DLD1 (cell line): ENCODE measurements around the gene CETN3.
"Not testable (repeated sequence)": the region's sequence is repeated elsewhere in the genome, so short reads cannot be mapped to it uniquely, and the experiment has no call there.

Source experiments
- in situ Hi-C: cut with HindIII; loops from 2 replicates; pipeline ENCODE4 v1.10.0; 2017; ENCODE audit warnings: low sequenced_read_pairs

The CETN3 gene

GRCh38 chr5:90384389-90384788 lies 25.2 kb downstream of the CETN3 start:
- in situ Hi-C loops: no loop called here

GRCh38 chr5:90383903-90384302 lies 25.7 kb downstream of the CETN3 start:
- in situ Hi-C loops: no loop called here

GRCh38 chr5:90381213-90381929 lies 28.2 kb downstream of the CETN3 start:
- in situ Hi-C loops: no loop called here

GRCh38 chr5:90379652-90380051 lies 29.9 kb downstream of the CETN3 start:
- in situ Hi-C loops: no loop called here

- in situ Hi-C loops: no loop called here
Measured at GRCh38 chr5:90378752-90379151, 30.8 kb downstream of the CETN3 start.

- in situ Hi-C loops: not testable (repeated sequence)
Measured at GRCh38 chr5:90371269-90371668, 38.3 kb downstream of the CETN3 start.

- in situ Hi-C loops: no loop called here
Measured at GRCh38 chr5:90368454-90369246, 40.9 kb downstream of the CETN3 start.

GRCh38 chr5:90367879-90368278 lies 41.7 kb downstream of the CETN3 start:
- in situ Hi-C loops: no loop called here

- in situ Hi-C loops: no loop called here
Measured at GRCh38 chr5:90366948-90367347, 42.6 kb downstream of the CETN3 start.

- in situ Hi-C loops: no loop called here
Measured at GRCh38 chr5:90365328-90365727, 44.2 kb downstream of the CETN3 start.

GRCh38 chr5:90359073-90359920 lies 50.3 kb downstream of the CETN3 start:
- in situ Hi-C loops: no loop called here

GRCh38 chr5:90356622-90357021 lies 52.9 kb downstream of the CETN3 start:
- in situ Hi-C loops: no loop called here

GRCh38 chr5:90356176-90356575 lies 53.4 kb downstream of the CETN3 start:
- in situ Hi-C loops: no loop called here

- in situ Hi-C loops: no loop called here
Measured at GRCh38 chr5:90355635-90356034, 53.9 kb downstream of the CETN3 start.

- in situ Hi-C loops: no loop called here
Measured at GRCh38 chr5:90353254-90353653, 56.3 kb downstream of the CETN3 start.

GRCh38 chr5:90351101-90351500 lies 58.5 kb downstream of the CETN3 start:
- in situ Hi-C loops: no loop called here

- in situ Hi-C loops: no loop called here
Measured at GRCh38 chr5:90347462-90347861, 62.1 kb downstream of the CETN3 start.

GRCh38 chr5:90345684-90346083 lies 63.9 kb downstream of the CETN3 start:
- in situ Hi-C loops: no loop called here

- in situ Hi-C loops: no loop called here
Measured at GRCh38 chr5:90344689-90345088, 64.9 kb downstream of the CETN3 start.

GRCh38 chr5:90343731-90344130 lies 65.8 kb downstream of the CETN3 start:
- in situ Hi-C loops: not testable (repeated sequence)

GRCh38 chr5:90342576-90342975 lies 67.0 kb downstream of the CETN3 start:
- in situ Hi-C loops: no loop called here
